ENCODE results near the gene REST. TPM values are rescaled to one million over a fixed set of nuclear protein-coding genes. Genes with fewer than 3 reads are reported as not detected.

The REST gene
- total and polyA plus RNA-seq, 2 experiments from 2014 or later, result 36.7 to 54.6 TPM

DNA sequence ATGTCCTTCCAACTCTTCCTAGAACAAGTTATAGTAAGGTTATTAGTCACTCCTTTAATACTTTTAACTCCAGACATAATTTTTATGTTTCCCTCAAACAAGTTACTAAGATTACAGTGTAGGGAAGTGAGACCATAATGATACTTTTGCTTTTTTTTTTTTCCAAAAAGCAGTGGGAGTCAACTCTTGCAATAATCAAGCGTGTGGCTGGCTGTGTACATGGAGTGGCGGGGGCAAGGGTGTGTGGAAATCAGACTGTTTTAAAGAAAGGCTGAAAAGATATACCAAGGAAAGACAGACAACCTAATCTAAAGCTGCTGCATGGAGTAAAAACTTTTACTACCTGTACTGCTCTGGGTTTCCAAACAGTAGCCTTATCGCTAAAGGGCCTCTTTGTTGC, 65.6 kb downstream of the REST start:
- TF ChIP-seq EZH2 (IDR thresholded peaks at IDR 0.05; ENCODE audit: insufficient read depth, poor library complexity, severe bottlenecking), result no peak
- no peak for TF ChIP-seq EZH2phosphoT487 (IDR thresholded peaks at IDR 0.05; ENCODE audit: insufficient read depth, low read depth)
- Histone ChIP-seq H3K27me3 (replicated peaks; ENCODE audit: insufficient read depth) (no peaks in the 10 kb centered on the region), H3K4me2 (ENCODE audit: unreplicated experiment) (no peak overlapping the region), H3K4me3 (no peak overlapping the region), H3K9ac (no peak overlapping the region), H3K9me3 (ENCODE audit: low read depth) (no peaks in the 10 kb centered on the region), H4K20me1 (ENCODE audit: insufficient read depth) (no peaks in the 10 kb centered on the region), H3K4me1 (ENCODE audit: insufficient read depth) (no peaks in the 10 kb centered on the region; the same call in 1 of the 2 replicates), H3K27ac (no peak overlapping the region), H3F3A (ENCODE audit: insufficient read depth) (no peaks in the 10 kb centered on the region), H3K36me3 (ENCODE audit: low read depth) (peaks cover 30% of the 10 kb centered on the region), H3K79me2 (ENCODE audit: insufficient read depth) (peaks cover 58% of the 10 kb centered on the region), H3K9me2 (ENCODE audit: insufficient read depth) (no peaks in the 10 kb centered on the region), H2AFZ (no peak overlapping the region)
- in situ Hi-C loops (cut with MboI), result no loop called here
- no peak for DNase-seq
- 100% methylated on average over 3 of the region's 3 CpGs for WGBS, 2 experiments (ENCODE audit: low coverage in 1 of 2, low lambda C conversion rate in 2 of 2, missing lambda C conversion rate in 2 of 2)

DNA sequence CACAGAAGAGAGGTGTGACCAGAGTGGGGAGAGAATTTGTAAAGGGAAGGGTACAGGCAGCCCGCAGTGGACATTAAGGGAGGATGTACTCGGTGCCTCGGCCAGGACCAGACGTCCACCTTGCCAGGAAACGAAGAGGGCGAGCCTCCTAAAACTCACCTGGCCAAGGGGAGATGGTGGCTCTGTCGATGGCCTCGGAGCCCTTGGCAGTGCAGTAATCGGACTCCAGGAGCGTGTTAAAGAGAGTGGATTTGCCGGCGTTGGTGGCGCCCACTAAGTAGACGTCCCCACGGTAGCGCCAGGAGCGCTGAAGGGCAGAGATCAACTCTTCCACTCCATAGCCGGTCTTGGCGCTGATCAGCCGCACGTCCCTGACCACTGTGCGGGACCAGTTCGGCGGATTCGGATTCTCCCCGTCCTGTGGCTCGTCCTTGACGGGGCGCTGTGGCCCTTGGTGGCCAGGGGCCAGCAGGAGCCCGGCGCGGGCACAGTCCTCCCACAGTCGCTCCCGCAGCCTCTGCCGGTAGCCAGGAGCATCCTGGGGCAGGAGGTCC, 68.7 kb downstream of the REST start:
- in situ Hi-C loops (cut with MboI), result no loop called here
- peaks cover 23% of the 10 kb centered on the region for H3K36me3 ChIP-seq (ENCODE audit: low read depth)
- peaks cover 83% of the 10 kb centered on the region for H3K79me2 ChIP-seq (ENCODE audit: insufficient read depth)
- peak; percentile 55 for DNase-seq
- peak overlapping the region; percentile 94 for H3K4me3 ChIP-seq
- H3F3A ChIP-seq (ENCODE audit: insufficient read depth), result 0 out of 2 replicates have a peak, but pooled peaks cover 1% of the 10 kb centered on the region
- peak overlapping the region; percentile 84 for H3K4me2 ChIP-seq (ENCODE audit: unreplicated experiment)
- no peaks in the 10 kb centered on the region for H3K9me3 ChIP-seq (ENCODE audit: low read depth)
- H3K27ac ChIP-seq, result no peak overlapping the region
- 1% methylated on average over 28 to 35 of the region's 35 CpGs for WGBS, 2 experiments (ENCODE audit: low coverage in 1 of 2, low lambda C conversion rate in 2 of 2, missing lambda C conversion rate in 2 of 2)
- peak overlapping the region; percentile 97 for H3K9ac ChIP-seq
- peaks cover 15% of the 10 kb centered on the region for H3K4me1 ChIP-seq (ENCODE audit: insufficient read depth)
- H4K20me1 ChIP-seq (ENCODE audit: insufficient read depth), result peaks cover 3% of the 10 kb centered on the region; the same call in 1 of the 2 replicates
- H3K9me2 ChIP-seq (ENCODE audit: insufficient read depth), result no peaks in the 10 kb centered on the region
- peak overlapping the region; percentile 95 for H2AFZ ChIP-seq
- no peak for TF ChIP-seq EZH2 (IDR thresholded peaks at IDR 0.05; ENCODE audit: insufficient read depth, poor library complexity, severe bottlenecking)
- TF ChIP-seq EZH2phosphoT487 (IDR thresholded peaks at IDR 0.05; ENCODE audit: insufficient read depth, low read depth), result no peak
- H3K27me3 ChIP-seq (replicated peaks; ENCODE audit: insufficient read depth), result no peaks in the 10 kb centered on the region

GRCh38 chr4:56976837-56977320, 69.2 kb downstream of the REST start:
- Histone ChIP-seq H3K9ac (peak overlapping the region; percentile 97), H3K79me2 (ENCODE audit: insufficient read depth) (peaks cover 83% of the 10 kb centered on the region), H3K27me3 (replicated peaks; ENCODE audit: insufficient read depth) (no peaks in the 10 kb centered on the region), H4K20me1 (ENCODE audit: insufficient read depth) (peaks cover 9% of the 10 kb centered on the region; the same call in 1 of the 2 replicates), H3K4me2 (ENCODE audit: unreplicated experiment) (peak overlapping the region; percentile 84), H3K36me3 (ENCODE audit: low read depth) (peaks cover 23% of the 10 kb centered on the region), H3K4me3 (peak overlapping the region; percentile 94), H3F3A (ENCODE audit: insufficient read depth) (peaks cover 6% of the 10 kb centered on the region; the same call in 1 of the 2 replicates), H2AFZ (peak overlapping the region; percentile 95), H3K9me2 (ENCODE audit: insufficient read depth) (no peaks in the 10 kb centered on the region), H3K9me3 (ENCODE audit: low read depth) (no peaks in the 10 kb centered on the region), H3K4me1 (ENCODE audit: insufficient read depth) (peaks cover 21% of the 10 kb centered on the region), H3K27ac (peak overlapping the region; percentile 94)
- DNase-seq, result peak; percentile 62
- TF ChIP-seq EZH2 (IDR thresholded peaks at IDR 0.05; ENCODE audit: insufficient read depth, poor library complexity, severe bottlenecking), result no peak
- no peak for TF ChIP-seq EZH2phosphoT487 (IDR thresholded peaks at IDR 0.05; ENCODE audit: insufficient read depth, low read depth)
- in situ Hi-C loops (cut with MboI), result no loop called here
- 0 to 1% methylated on average over 38 to 44 of the region's 46 CpGs for WGBS, 2 experiments (ENCODE audit: low coverage in 1 of 2, low lambda C conversion rate in 2 of 2, missing lambda C conversion rate in 2 of 2)

DNA sequence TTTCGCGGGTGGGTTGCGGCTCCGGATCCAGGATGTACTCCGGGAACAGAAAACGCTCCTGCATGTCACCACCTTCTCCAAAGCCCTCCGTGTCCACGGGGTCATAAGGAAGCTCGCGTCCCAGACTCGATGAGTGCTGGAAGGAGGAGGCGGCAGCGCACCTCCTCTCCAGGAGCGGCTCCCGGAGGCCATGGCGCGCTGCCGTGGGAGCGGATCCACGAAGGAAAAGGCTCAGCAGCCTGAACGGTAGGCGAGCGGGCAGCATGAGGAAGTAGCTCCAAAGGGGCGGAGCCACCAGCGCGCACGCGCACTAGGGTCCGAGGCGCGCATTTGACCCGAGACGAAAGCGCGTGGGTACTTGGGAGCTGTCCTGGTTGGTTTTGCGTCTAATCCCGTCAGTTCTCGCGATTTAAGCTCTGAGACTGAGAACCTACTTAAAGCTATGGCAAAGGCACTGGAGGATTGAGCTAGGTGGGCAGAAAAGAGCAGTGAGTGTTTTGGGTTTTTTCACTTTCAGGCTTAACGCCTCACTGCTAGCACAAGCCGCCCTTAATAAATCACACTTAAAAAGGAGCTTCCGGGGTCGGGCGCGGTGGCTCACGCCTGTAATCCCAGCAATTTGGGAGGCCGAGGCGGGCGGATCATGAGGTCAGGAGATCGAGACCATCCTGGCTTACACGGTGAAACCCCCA, 69.8 kb downstream of the REST start, which contains the start of gene NOA1:
TSS of gene NOA1 (minus strand) at position 286 of the 692 bp plus-strand sequence. CDS start at position 265, 21 bp downstream.
- H3K27me3 ChIP-seq (replicated peaks; ENCODE audit: insufficient read depth), result no peaks in the 10 kb centered on the region
- 1 to 2% methylated on average over 51 of the region's 51 CpGs for WGBS, 2 experiments (ENCODE audit: low coverage in 1 of 2, low lambda C conversion rate in 2 of 2, missing lambda C conversion rate in 2 of 2)
- TF ChIP-seq EZH2phosphoT487 (IDR thresholded peaks at IDR 0.05; ENCODE audit: insufficient read depth, low read depth), result no peak
- TF ChIP-seq EZH2 (IDR thresholded peaks at IDR 0.05; ENCODE audit: insufficient read depth, poor library complexity, severe bottlenecking), result no peak
- H4K20me1 ChIP-seq (ENCODE audit: insufficient read depth), result peaks cover 11% of the 10 kb centered on the region; the same call in 1 of the 2 replicates
- peaks cover 83% of the 10 kb centered on the region for H3K79me2 ChIP-seq (ENCODE audit: insufficient read depth)
- no peaks in the 10 kb centered on the region for H3K9me2 ChIP-seq (ENCODE audit: insufficient read depth)
- H3K4me3 ChIP-seq, result peak within 1 kb of the TSS; percentile 94
- H3K4me1 ChIP-seq (ENCODE audit: insufficient read depth), result peaks cover 26% of the 10 kb centered on the region
- in situ Hi-C loops (cut with MboI), result no loop called here
- peaks cover 9% of the 10 kb centered on the region; the same call in 1 of the 2 replicates for H3F3A ChIP-seq (ENCODE audit: insufficient read depth)
- DNase-seq, result peak; percentile 99
- peak within 1 kb of the TSS; percentile 97 for H3K9ac ChIP-seq
- H3K27ac ChIP-seq, result peak within 1 kb of the TSS; percentile 94
- peak within 1 kb of the TSS; percentile 95 for H2AFZ ChIP-seq
- no peaks in the 10 kb centered on the region for H3K9me3 ChIP-seq (ENCODE audit: low read depth)
- H3K36me3 ChIP-seq (ENCODE audit: low read depth), result peaks cover 18% of the 10 kb centered on the region
- H3K4me2 ChIP-seq (ENCODE audit: unreplicated experiment), result peak within 1 kb of the TSS; percentile 84
